ENCODE measurements around the gene DCHS1. TPM values are rescaled to one million over a fixed set of nuclear protein-coding genes. Genes with fewer than 3 reads are reported as not detected.

DCHS1 gene
- total RNA-seq, 3 donors from 2014 or later (not counting 1 experiment from before 2014, with no cell fraction given), result 0.49 to 1.0 (median 0.83) TPM

DNA sequence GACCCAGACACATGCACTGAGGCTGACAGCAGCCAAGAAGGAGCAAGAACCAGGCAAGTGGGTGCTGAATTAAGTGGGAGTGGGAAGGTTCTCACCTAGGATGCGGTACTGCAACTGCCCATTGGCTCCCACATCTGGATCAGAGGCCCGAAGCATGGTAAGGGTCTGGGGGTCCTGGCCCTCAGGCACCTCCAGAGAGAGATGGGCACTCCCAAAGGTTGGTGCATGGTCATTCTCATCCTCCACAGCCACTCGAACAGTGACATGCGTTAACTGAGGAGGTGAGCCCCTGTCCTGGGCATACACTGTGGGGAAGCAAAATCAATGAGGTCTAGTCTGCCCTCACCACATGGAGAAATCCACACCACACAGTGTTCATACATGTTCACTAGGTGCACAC is 27.1 kb downstream of the DCHS1 start:
- Histone ChIP-seq H3K27ac (ENCODE audit: low read length) (no peak overlapping the region), H3K36me3 (ENCODE audit: control insufficient read depth, insufficient read depth, low read length) (no peaks in the 10 kb centered on the region), H3K4me3 (ENCODE audit: low read length) (no peak overlapping the region), H3K27me3 (ENCODE audit: control insufficient read depth, insufficient read depth, low read length) (no peaks in the 10 kb centered on the region), H3K9me3 (ENCODE audit: control insufficient read depth, insufficient read depth, low read length) (no peaks in the 10 kb centered on the region), H3K4me1 (ENCODE audit: control insufficient read depth, insufficient read depth, low read length) (peaks cover 9% of the 10 kb centered on the region)
- H3K4me1 Mint-ChIP-seq, result peaks cover 9 to 12% of the 10 kb centered on the region in 2 donors
- H3K36me3 Mint-ChIP-seq, result no peaks in the 10 kb centered on the region
- ATAC-seq (no peak), DNase-seq (no peak)
- WGBS (ENCODE audit: insufficient coverage), result 97% methylated on average over 4 of the region's 4 CpGs
- H3K9me3 Mint-ChIP-seq, result no peaks in the 10 kb centered on the region
- peak overlapping the region in 1 of 2 donors; percentile 10 for H3K27ac Mint-ChIP-seq
- H3K27me3 Mint-ChIP-seq (ENCODE audit: low read depth in 2 of 2), result no peaks in the 10 kb centered on the region
- H3K4me3 Mint-ChIP-seq, result no peak overlapping the region
- intact Hi-C loops (cut with micrococcal nuclease), result no loop called here
- TF ChIP-seq, protein P1, sequence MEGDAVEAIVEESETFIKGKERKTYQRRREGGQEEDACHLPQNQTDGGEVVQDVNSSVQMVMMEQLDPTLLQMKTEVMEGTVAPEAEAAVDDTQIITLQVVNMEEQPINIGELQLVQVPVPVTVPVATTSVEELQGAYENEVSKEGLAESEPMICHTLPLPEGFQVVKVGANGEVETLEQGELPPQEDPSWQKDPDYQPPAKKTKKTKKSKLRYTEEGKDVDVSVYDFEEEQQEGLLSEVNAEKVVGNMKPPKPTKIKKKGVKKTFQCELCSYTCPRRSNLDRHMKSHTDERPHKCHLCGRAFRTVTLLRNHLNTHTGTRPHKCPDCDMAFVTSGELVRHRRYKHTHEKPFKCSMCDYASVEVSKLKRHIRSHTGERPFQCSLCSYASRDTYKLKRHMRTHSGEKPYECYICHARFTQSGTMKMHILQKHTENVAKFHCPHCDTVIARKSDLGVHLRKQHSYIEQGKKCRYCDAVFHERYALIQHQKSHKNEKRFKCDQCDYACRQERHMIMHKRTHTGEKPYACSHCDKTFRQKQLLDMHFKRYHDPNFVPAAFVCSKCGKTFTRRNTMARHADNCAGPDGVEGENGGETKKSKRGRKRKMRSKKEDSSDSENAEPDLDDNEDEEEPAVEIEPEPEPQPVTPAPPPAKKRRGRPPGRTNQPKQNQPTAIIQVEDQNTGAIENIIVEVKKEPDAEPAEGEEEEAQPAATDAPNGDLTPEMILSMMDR (IDR thresholded peaks at IDR 0.05), result no peak

DNA sequence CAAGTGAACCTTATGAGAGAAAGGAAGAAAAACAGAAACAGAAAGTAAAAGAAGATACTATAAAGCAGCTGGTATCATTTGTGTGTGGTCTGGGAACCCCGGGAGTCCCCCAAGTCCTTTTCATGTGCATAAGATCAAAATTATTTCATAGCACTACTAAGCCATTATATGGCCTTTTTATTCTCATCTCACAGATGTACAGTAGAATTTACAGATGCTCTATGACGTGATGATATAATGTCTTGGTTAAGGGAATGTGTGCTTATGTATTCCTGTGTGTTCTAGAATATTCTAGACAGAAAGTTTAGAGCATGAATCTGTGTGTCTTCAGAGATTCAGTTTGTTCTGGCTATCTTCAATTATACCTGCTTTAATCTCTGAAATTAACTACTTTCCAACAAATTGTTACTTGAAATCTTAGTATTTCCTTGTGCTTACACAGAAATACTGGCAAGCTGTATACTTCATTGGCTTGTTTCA is 27.8 kb downstream of the DCHS1 start:
- no CpG with 5 or more reads among the region's 2 CpGs for WGBS (ENCODE audit: insufficient coverage)
- Mint-ChIP-seq H3K9me3 (no peaks in the 10 kb centered on the region), H3K27ac (peak overlapping the region; percentile 10 to 24), H3K36me3 (no peaks in the 10 kb centered on the region), H3K4me1 (peaks cover 9 to 12% of the 10 kb centered on the region in 2 donors), H3K27me3 (ENCODE audit: low read depth in 2 of 2) (no peaks in the 10 kb centered on the region), H3K4me3 (peak overlapping the region; percentile 52)
- Histone ChIP-seq H3K36me3 (ENCODE audit: control insufficient read depth, insufficient read depth, low read length) (no peaks in the 10 kb centered on the region), H3K27me3 (ENCODE audit: control insufficient read depth, insufficient read depth, low read length) (no peaks in the 10 kb centered on the region), H3K4me3 (ENCODE audit: low read length) (no peak overlapping the region), H3K27ac (ENCODE audit: low read length) (peak overlapping the region; percentile 11), H3K4me1 (ENCODE audit: control insufficient read depth, insufficient read depth, low read length) (peaks cover 9% of the 10 kb centered on the region), H3K9me3 (ENCODE audit: control insufficient read depth, insufficient read depth, low read length) (no peaks in the 10 kb centered on the region)
- TF ChIP-seq, protein P1 (IDR thresholded peaks at IDR 0.05), result no peak
- intact Hi-C loops (cut with micrococcal nuclease), result no loop called here
- DNase-seq, result peak in 1 of 2 donors; percentile 66
- ATAC-seq, result peak; percentile 67 to 87 (median 79)

DNA sequence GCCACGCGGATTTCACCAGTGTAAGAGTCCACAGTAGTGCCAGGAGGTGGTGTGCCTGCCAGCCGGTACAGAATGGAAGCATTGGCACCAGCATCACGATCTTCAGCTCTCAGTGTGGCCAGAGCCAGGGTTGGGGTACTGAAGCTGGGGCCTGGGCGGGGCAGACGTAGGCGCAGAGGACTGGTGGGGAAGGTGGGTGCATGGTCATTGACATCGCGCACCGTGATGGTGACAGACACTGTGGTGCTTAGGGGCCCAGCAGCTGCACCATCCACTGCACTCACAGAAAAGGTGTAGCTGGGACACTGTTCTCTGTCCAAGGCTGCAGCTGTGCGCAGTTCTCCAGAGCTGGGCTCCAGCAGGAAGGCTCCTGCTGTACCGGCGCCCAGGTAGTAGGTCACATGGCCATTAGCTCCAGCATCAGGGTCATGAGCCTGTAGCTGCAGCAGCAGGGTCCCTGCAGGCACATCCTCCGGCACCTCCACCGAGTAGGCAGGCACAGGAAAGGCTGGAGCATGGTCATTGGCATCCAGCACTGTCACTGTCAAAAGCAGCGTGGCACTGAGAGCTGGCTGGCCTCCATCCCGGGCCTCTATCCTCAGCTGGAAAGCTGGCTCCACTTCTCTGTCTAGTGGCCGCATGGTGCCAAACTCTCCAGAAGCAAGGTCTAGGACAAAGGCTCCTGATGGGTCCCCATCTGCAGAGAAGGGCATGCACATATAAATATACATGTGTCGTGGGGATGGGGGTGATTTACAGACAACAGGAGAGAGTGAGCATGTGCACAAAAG is 28.4 kb downstream of the DCHS1 start:
- 89% methylated on average over 19 of the region's 19 CpGs for WGBS (ENCODE audit: insufficient coverage)
- Histone ChIP-seq H3K4me3 (ENCODE audit: low read length) (no peak overlapping the region), H3K4me1 (ENCODE audit: control insufficient read depth, insufficient read depth, low read length) (peaks cover 9% of the 10 kb centered on the region), H3K36me3 (ENCODE audit: control insufficient read depth, insufficient read depth, low read length) (no peaks in the 10 kb centered on the region), H3K9me3 (ENCODE audit: control insufficient read depth, insufficient read depth, low read length) (no peaks in the 10 kb centered on the region), H3K27ac (ENCODE audit: low read length) (peak overlapping the region; percentile 11), H3K27me3 (ENCODE audit: control insufficient read depth, insufficient read depth, low read length) (no peaks in the 10 kb centered on the region)
- Mint-ChIP-seq H3K4me3 (peak overlapping the region; percentile 52), H3K27ac (peak overlapping the region; percentile 10 to 24), H3K27me3 (ENCODE audit: low read depth in 2 of 2) (no peaks in the 10 kb centered on the region), H3K4me1 (peaks cover 9 to 12% of the 10 kb centered on the region in 2 donors), H3K9me3 (no peaks in the 10 kb centered on the region), H3K36me3 (no peaks in the 10 kb centered on the region)
- ATAC-seq, result no peak
- intact Hi-C loops (cut with micrococcal nuclease), result no loop called here
- no peak for DNase-seq
- TF ChIP-seq, protein P1 (IDR thresholded peaks at IDR 0.05), result no peak

Measured in natural killer cell (primary cell).